Measurements from ENCODE around the gene RIN3.

RIN3 gene

DNA sequence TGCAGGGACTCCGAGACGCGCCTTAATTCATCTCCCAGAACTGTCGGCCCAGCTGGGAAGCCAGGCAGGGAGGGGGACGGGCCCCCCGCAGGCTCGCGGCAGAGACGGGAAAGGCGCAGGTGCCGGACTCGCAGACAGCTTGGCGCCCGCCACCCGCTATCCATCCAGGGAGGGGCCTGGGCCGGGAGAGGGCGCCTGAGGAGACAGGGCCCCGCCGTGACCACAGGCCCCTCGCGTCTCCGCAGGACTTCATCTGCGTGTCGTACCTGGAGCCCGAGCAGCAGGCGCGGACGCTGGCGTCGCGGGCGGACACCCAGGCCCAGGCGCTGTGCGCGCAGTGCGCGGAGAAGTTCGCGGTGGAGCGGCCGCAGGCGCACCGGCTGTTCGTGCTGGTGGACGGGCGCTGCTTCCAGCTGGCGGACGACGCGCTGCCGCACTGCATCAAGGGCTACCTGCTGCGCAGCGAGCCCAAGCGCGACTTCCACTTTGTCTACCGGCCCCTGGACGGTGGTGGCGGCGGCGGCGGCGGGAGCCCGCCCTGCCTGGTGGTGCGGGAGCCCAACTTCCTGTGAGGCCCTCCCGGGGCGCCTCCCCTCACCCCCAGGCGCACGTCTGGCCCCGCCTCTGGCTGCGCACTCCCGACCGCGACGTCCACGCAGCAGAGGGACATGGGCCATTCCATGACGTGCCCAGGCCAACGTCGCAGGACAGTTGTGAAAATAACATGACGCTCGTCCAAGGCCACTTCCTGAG lies 174.3 kb downstream of the RIN3 start:
- DNase-seq (ENCODE audit: low spot score) = no peak

DNA sequence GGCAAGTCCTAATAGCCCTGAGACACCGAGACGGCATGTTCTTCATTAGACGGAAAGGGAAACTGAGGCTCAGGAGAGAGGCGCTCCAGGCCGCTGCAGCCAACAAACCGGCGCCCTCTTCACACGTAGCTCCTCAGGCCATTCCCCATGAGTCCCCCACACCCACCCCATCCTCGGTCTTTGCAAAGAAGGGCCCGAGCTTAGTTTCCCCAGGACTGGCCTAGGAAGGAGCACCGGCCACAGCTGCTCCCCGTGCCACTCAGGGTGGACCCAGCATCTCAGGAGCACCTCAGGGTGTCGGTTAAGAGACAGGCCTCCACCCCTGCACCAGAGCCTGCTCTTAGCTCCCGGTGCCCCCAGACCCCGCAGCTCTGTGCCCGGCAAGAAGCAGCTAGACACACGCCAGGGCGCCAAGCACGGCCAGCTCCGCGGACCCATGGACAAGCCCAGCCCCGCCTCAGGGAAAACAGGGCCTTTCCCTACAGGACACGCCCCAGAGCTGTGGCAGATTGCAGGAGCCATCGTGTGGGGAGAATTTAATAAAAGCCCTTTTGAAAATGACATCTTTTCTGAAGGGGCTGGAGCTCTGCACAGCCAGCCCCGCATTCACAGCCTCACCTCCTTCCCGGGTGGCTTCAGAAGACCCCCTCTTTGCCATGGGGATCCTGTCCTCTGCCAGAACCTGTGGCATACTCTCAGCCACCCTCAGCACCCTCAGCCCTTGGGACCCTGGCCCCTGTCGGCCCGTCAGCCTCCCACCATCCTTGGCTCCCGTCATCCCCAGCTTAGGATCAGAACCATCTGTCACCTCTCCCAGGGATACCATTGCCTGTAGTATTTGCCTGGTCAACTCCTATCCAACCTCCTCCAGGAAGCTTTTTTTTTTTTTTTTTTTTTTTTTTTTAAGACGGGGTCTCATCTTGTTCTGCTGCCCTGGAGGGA lies 175.1 kb downstream of the RIN3 start:
- DNase-seq (ENCODE audit: low spot score) = no peak

DNA sequence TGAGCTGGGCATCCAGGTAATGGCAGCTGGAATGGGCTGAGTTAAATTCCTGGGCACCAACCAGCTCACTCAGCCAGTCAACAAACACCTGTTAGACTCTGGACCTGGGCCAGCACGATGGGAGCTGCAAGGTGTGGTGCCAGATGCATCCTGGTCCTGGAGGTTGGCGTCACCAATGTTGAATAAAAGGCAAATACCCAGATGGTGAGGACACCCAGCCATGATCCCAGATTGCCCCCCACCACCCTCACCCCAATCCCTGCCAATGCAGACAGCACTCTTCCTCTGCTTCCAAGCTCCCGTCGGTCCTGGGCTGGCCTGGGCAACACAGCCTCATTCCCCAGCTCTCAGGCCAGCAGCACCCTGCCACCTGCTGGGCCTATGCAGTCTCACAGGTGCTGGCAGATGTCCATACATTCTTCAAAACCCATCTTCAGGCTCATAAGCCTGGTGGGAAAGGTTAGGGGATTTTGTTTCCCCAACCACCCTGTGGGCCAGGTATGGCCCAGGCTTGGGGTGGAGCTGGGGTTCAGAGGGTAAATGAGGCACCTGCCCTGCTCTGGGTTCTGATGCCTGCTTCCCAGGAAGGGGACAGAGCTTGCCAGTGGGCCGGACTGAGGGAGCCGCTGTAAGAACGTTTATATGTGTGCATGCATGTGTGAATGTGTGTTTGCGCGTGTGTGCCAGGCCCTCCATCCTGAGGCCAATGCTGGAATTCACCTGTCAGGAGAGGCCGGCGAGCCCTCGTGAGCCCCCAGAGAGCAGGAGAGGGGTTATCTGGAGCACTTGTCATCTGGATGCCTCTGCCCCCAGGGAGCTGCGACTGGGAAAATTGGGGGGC lies 176.8 kb downstream of the RIN3 start:
- DNase-seq (ENCODE audit: low spot score) = peak; percentile 76

DNA sequence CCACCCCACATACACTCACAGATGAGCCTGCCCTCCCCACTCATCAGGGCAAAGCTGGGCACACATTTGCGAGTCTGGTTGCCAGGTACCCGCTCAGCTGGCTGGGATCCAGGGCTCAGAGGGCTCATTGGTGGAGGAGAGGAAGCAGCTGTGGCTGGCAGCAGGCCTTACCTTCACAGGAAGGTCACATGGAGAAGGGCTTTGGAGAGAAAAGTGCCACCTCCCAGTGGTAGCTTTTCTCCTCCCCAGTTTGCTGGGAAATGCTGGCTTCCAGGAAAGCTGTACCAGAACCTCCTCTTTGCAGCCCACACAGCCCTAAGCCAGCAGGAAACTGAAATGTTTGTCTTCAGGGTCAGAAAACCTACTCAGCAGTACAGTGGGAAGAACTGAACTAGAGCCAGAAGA lies 179.2 kb downstream of the RIN3 start:
- DNase-seq (ENCODE audit: low spot score) = no peak

DNA sequence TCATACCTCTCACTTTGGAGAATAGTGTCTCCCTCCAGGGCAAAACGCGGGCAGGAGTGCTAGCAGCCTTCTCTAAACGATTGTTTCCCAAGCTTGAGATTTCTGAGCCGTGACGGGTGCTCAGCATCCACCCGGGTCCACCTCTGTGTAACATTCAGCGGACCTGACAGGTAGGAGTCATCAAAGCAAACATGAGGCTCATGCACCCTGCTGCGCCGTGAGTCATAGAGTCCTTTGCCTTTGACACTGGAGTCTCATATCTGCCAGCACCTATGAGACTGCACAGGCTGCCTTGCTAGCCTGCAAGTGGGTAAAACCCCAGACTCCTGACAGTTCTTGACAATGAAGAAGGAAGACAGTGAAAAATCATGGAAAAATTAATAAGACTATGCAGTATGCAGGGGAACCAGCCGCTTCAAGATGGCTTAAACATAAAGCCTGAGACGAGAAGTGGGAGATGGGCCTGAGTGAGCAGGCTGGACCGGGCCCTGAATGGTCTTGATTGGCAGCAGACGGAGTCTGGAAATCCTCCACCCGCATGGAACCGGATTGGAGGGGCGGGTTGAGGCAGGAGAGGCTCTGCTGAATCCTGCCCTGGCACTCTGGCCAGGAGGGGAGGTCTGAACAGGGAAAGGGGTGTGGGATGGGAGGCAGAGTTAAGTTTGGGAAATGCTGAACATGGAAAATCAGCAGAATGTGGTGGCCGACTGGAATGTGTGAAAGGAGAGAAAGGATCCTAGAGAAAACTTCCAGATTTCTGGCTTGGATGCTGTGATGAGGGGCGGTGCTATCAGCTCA lies 180.6 kb downstream of the RIN3 start:
- no peak for DNase-seq (ENCODE audit: low spot score)

DNA sequence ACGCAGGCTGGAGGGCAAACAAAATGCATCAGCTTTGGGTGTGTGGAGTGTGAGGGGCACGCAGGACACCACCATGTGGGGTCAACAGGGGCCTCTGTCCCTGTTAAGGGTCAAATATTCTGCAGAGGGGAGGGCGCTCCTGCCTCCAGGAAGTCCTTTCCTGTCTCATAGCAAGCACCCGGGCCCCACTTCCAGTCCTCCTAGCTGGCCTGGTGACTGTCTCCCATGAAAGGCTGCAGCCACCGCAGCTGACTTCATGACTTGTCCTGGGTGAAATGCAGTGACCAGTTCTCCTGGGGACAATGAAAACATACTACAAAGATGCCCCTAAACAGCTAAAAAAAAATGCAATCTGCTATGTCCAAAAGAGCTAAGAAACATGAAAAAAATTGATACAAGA lies 181.2 kb downstream of the RIN3 start:
- no peak for DNase-seq (ENCODE audit: low spot score)

DNA sequence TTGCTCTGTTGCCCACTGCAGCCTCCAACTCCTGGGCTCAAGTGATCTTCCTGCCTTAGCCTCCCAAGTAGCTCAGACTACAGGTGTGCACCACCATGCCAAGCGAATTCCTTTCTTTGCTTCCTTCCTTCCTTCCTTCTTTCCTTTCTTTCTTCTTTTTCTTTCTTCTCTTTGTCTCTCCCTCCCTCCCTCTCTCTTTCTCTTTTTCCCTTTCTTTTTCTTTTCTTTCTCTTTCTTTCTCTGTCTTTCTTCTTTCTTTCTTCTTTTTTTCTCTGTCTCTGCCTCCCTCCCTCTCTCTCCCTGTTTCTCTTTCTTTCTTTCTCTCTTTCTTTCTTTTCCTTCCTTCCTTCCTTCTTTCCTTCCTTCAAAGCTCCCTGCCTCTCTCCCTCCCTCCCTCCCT lies 182.0 kb downstream of the RIN3 start:
- DNase-seq (ENCODE audit: low spot score) = no peak

DNA sequence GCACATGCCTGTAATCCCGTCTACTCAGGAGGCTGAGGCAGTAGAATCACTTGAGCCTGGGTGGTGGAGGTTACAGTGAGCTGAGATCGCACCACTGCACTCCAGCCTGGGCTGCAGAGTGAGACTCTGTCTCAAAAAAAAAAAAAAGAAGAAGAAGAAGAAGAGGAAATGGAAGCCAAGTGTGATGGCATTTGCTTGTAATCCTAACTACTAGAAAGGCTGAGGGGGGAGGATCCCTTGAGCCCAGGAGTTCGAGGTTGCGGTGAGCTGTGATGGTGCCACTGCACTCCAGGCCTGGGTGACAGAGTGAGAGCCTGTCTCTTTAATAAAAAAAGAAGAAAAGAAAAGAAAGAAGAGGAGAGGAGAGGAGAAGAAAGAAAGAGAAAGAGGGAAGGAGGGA lies 182.8 kb downstream of the RIN3 start:
- DNase-seq (ENCODE audit: low spot score) = no peak

DNA sequence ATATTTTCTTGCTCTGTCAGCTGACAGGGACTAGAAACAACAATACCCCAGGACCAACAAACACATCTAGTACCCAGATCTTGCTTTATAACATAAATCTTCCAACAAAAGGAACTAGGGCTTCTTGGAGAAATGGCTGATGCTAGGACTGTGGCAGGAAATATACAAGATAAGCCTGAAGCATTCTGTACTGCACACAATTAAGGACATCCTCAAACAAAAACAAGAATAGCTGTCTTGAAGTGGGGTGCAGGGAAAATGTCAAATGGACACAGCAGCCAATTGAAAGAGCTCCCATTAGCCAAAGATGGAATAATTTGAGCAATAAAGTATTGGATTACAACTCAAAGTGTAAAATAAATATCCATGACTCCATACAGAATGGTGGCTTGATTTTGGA lies 184.8 kb downstream of the RIN3 start:
- no peak for DNase-seq (ENCODE audit: low spot score)

DNA sequence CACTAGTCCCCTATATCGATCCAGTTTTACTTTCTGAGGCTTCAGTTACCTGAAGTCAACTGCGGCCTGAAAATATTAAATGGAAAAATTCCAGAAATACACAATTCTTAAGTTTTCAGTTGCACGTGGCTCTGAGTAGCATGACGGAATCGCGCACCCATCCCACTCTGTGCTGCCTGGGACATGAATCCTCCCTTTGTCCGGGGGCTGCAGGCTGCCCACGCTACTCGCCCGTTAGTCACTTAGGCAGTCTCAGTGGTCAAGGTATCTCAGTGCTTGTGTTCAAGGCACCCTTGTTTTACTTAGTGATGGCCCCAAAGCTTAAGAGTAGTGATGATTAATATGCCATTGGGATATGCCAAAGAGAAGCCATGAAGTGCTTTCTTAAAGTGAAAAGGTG lies 188.2 kb downstream of the RIN3 start:
- no peak for DNase-seq (ENCODE audit: low spot score)

DNA sequence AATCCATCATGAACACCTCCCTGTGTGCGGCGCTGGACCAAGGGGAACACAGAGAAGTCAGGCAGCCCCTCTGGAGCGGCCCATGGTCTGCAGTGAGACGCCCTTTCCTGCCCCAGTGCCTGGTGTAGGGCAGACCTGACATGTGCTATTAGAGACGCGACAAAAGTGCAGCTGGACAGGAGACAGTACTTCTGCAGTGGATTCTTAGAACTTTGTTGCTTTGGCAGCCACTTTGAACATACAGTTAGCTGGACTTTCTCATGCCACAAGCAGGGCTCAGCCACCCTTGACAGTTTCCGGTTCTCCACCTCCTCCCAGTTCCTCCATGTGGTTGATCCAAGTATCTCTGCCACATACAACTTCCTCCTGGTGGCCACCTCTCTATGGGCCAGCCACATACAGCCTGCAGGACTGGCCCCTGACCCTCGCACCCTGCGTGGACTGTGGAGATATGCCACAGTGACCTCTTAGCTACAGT lies 188.9 kb downstream of the RIN3 start:
- no peak for DNase-seq (ENCODE audit: low spot score)

DNA sequence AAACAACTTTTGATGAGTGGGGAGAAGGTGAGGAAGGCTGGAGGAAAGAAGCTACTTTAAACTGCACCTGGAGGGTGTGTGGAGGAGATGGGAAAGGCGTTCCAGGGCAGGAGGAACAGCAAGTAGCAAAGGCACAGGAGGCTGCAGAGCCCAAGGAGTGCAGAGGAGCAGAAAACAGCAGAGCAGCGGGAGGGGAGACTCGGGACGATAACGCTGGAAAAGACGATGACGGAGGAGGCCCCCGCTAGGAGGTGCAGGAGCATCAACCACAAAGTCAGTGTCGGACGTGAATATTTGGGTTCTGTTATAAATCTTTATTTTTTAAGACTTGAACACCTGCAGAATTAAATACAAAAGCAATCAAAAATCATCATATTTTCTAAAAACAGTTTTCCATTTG lies 189.9 kb downstream of the RIN3 start:
- DNase-seq (ENCODE audit: low spot score) = no peak

DNA sequence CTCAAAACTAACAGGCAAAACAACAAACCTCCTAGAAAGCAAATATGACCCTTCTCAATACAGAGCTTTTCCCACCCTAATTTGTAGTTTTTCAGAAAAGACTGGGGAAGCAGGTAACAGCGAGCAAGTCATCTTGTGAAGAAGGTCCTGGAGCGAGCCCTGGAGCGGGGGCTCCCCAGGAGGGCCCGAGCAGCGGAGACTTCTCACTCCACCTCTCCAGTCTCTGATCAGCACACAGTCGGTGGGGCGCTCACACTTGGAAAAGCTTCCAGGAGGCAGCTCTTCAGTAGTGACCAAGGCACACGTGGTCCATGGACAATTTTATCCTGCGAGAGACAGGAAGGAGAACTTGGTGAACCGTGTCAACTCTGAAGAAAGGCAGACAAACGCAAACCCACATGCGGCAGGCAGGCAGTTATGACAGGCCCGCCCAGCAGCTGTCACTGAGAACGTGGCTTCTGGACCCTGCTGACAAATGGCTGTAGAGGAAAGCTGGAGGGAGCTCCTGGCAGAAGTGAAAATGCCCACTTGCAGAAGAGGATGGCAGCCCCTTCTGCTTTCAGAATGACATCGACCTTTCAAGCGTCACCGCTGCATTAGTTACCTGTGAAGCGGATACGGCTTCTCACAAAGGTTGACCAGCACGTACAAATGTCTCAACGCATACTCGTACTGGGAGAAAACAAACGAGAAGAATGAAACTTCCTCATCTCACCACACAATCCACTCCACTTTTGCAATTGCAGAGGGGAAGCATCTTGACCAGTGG lies 190.6 kb downstream of the RIN3 start:
- no peak for DNase-seq (ENCODE audit: low spot score)

DNA sequence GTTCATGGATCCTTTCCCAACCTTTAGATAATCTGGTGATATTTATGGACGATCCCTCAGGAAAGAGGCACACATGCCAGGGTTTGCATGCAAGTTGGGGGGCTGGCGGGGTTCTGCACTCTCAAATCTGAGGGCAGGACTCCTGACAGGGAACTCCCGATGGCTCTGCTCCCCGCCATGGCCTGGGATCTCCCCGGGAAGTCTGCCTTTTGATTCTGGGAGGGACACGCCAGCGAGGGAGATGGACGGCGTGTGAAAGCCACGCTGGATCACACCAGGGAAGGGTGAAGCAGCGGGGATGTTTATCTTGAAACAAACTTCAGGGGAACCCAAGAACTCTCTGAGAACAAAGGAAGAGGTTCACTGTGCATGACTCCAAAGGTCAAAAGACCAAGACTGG lies 191.2 kb downstream of the RIN3 start:
- DNase-seq (ENCODE audit: low spot score) = no peak

DNA sequence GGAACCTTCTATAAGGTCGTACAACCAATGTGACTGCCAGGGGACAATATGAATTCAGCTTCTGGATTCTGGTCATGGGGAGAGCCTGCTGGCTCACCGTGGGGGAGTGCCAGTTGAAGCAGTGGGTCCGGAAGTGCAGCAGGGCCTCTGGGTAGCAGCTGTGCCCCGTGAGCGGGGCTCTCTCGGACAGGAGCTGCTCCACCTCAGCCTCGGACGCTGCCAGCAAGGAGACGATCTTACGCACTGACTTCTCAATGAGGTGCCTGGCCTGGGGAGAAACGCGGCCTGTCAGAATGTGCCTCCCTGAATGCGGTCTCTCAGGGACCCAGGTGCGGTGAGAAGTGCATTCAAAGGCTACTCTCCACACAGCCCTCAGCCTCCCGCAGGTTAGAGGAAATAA lies 192.8 kb downstream of the RIN3 start:
- DNase-seq (ENCODE audit: low spot score) = no peak

DNA sequence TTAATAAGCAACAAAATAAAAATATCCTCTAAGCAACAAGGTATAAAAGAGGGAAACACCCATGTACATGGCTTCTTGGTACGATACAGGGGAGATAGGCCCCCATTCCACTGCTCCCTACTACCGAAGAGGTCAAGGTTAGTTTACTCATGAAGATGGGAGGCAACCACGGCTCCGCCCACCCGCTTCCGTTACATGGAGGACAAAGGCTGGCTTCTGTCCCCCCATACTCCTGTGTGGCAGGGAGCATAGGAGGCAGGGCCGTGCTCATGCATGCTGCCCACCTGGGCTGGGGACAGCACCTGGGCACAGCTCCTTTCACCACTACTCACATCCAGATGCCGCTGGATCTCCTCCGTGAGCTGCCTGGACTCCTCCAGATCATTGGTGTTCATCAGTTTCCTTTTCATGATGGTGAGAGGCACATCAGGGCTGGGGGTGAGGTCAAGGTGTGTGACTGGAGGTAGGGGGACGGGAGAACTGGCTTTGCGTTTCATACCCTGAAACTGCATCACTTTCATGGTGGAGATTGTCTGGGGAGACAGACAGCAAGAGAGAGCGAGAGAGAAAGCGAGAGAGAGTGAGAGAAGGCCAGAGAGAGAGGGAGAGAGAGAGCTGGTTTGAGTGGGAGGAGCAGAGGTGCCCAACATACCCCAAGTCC lies 195.9 kb downstream of the RIN3 start:
- DNase-seq (ENCODE audit: low spot score) = no peak

DNA sequence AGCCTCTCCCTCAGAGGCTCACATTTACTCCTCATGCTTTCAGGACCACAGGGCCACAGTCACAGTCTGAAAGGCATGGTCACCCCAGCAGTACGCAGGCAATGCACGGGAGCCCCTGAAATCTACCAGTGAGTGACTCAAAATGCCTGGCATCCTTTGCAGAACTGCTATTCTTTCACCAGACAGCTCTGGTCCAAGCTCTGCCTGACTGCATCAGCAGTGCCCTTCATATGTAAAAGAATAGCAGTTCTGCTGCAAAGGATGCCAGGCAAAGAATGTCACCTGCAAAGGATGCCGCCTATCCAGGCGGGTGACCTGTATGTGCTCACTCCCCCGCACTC lies 196.4 kb downstream of the RIN3 start:
- no peak for DNase-seq (ENCODE audit: low spot score)

DNA sequence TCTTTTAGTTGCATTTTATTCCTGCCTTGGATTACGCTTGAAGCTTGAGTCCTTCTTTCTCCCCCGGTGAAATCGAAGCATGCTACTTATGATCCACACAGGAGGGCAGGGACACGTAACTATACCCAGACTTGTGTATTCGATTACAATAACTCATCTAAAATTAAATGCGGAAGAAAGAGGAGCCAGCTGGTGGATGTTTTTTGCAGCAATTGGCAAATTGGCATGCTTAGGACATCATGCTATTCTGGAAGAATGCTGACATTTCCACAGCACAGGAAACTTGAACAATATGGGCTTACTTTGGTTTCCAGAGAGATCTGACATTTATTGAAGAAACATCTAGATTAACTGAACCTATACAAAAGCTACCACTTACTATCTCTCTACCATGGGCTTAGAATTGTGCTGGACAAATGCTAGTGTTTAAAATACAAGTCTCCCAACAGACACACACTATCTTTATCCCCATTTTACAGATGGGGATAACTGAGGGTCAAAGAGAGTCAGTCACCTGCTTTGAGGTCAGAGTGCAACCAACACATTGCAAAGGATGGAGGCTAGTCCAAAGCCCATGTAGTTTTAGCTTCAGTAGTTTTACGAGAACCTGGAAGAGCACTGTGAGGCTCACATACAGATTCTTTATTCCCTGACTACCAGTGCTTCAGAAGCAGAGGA lies 198.5 kb downstream of the RIN3 start:
- DNase-seq (ENCODE audit: low spot score) = no peak

DNA sequence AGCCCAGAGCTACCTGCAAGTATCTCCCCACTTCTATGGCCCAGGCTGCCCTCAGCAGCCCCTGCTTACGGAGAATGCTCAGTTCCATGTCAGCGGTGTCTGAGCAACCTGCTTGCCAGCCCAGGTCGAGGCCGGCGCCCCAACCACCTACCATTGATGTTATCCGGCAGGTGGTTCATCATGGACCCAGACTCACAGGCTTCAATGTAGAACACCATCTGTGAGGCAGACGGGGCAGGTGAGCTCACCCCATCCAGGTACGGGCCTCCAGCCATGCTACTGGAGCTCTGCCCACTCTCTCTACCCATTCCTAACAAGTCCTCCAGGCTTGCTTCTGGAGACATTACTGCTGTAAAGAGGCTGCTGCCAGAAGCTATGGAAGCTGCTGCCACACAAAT lies 199.1 kb downstream of the RIN3 start:
- DNase-seq (ENCODE audit: low spot score) = no peak
